Measurements from ENCODE around the gene TMEM88.

The TMEM88 gene

DNA sequence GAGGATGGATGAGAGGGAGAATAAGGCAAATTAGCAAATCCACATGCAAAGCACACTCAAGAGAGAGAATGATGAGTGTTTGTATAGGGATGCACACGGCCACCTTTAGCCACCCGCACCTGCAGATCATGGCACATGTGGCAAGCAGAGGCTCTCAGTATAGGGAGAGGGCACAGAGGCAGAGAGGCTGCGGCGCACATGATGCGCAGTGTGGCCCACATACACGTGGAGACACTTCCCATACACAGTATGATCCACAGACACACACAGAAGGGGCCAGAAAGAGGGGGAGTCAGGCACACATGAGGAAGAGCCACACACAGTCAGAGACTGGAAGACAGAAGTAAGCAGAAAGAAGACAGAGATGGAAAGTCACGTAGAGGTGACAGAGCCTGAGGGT, 27.2 kb downstream of the TMEM88 start:
- H3K4me2 ChIP-seq (ENCODE audit: low read length): no peak overlapping the region
- no peak overlapping the region for H2BK15ac ChIP-seq (replicated peaks; ENCODE audit: low read depth)
- no peak overlapping the region for H2AK5ac ChIP-seq (ENCODE audit: low read length)
- peaks cover 3% of the 10 kb centered on the region for H3K79me1 ChIP-seq (ENCODE audit: low read length)
- H2BK120ac ChIP-seq (ENCODE audit: low read depth, low read length): no peak overlapping the region
- no peaks in the 10 kb centered on the region for H3K79me2 ChIP-seq (ENCODE audit: control insufficient read depth, insufficient read depth, low read length)
- no peak overlapping the region for H3K4me3 ChIP-seq (ENCODE audit: low read length)
- H3K27me3 ChIP-seq (ENCODE audit: insufficient read depth, low read length, poor library complexity): no peaks in the 10 kb centered on the region
- H3K18ac ChIP-seq (ENCODE audit: low read length): no peak overlapping the region
- H3K36me3 ChIP-seq (ENCODE audit: control insufficient read depth, insufficient read depth, low read length): peaks cover 11% of the 10 kb centered on the region
- H3K23ac ChIP-seq (ENCODE audit: low read length): no peak overlapping the region
- no peak overlapping the region for H4K5ac ChIP-seq (ENCODE audit: low read length)
- no peak overlapping the region for H2BK5ac ChIP-seq (ENCODE audit: low read length)
- H4K8ac ChIP-seq (ENCODE audit: low read depth, low read length): no peak overlapping the region
- H3K4me1 ChIP-seq (ENCODE audit: control insufficient read depth, low read depth, low read length): peaks cover 3% of the 10 kb centered on the region
- no peak overlapping the region for H3K4ac ChIP-seq (ENCODE audit: low read depth, low read length)
- H3K27ac ChIP-seq (ENCODE audit: low read depth, low read length): no peak overlapping the region
- no CpG with 5 or more reads among the region's 7 CpGs for WGBS (ENCODE audit: extremely low coverage, insufficient coverage, low lambda C conversion rate)
- DNase-seq: no peak
- H3K56ac ChIP-seq (ENCODE audit: low read length): no peak overlapping the region
- H3K9ac ChIP-seq (ENCODE audit: low read length): no peak overlapping the region

DNA sequence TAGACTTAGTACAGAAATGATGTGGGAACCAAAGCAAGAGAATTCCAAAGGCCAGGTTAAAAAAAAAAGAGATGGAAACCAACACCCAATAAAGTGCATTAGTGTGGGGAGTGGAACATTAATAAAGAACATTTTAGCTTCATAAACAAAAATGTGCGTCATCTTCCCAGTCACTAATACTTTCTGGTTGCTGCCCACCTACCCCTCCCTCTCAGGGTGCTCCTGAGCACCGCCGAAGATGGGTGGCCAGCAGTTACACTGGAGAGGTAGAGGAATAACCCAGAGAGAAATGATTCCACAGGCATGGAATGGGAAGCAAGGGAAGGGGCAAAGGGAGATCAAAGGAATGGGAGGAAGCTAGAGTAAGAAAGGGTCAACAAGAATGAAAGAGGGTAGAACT, 27.8 kb downstream of the TMEM88 start:
- Histone ChIP-seq H3K4me2 (ENCODE audit: low read length) (no peak overlapping the region), H2BK15ac (replicated peaks; ENCODE audit: low read depth) (no peak overlapping the region), H3K9ac (ENCODE audit: low read length) (no peak overlapping the region), H3K56ac (ENCODE audit: low read length) (no peak overlapping the region), H3K18ac (ENCODE audit: low read length) (no peak overlapping the region), H3K23ac (ENCODE audit: low read length) (no peak overlapping the region), H3K4me1 (ENCODE audit: control insufficient read depth, low read depth, low read length) (peaks cover 4% of the 10 kb centered on the region), H4K8ac (ENCODE audit: low read depth, low read length) (no peak overlapping the region), H3K27me3 (ENCODE audit: insufficient read depth, low read length, poor library complexity) (no peaks in the 10 kb centered on the region), H3K27ac (ENCODE audit: low read depth, low read length) (no peak overlapping the region), H3K4me3 (ENCODE audit: low read length) (no peak overlapping the region), H3K36me3 (ENCODE audit: control insufficient read depth, insufficient read depth, low read length) (peaks cover 11% of the 10 kb centered on the region), H3K79me1 (ENCODE audit: low read length) (peaks cover 3% of the 10 kb centered on the region), H3K79me2 (ENCODE audit: control insufficient read depth, insufficient read depth, low read length) (no peaks in the 10 kb centered on the region), H2BK5ac (ENCODE audit: low read length) (no peak overlapping the region), H3K4ac (ENCODE audit: low read depth, low read length) (no peak overlapping the region), H2AK5ac (ENCODE audit: low read length) (no peak overlapping the region), H2BK120ac (ENCODE audit: low read depth, low read length) (no peak overlapping the region), H4K5ac (ENCODE audit: low read length) (no peak overlapping the region)
- no peak for DNase-seq
- no CpG with 5 or more reads among the region's 3 CpGs for WGBS (ENCODE audit: extremely low coverage, insufficient coverage, low lambda C conversion rate)

DNA sequence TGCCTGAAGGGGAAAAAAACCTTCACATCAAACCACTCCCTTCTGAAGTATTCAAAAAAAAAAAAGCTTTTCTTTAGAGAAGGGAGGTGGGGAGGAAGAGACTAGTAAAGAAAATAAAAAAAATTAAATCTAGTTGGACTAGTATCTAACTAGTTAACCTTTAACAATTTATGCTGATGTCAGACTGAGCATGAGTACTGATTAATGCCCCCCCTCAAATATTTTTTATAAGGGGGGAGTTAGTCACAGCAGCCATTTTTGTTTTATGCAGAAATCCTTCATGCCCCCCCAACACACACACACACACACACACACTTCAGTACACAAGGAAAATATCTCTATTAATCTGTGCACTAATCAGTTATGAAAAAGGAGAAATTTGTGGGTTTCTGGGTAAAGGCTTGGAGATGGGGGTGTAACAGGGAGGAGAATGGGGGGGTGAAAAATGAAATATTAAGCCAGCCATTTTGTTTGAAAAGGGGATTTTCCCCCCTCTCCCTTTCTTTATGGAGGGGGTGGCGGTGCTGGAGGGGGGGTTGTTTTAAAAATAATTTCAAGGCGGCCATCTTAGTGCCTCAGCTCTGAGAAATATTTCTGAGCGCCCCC, 29.0 kb downstream of the TMEM88 start:
- no peak overlapping the region for H2AK5ac ChIP-seq (ENCODE audit: low read length)
- no peak overlapping the region for H4K8ac ChIP-seq (ENCODE audit: low read depth, low read length)
- H3K79me1 ChIP-seq (ENCODE audit: low read length): peaks cover 6% of the 10 kb centered on the region
- H2BK15ac ChIP-seq (replicated peaks; ENCODE audit: low read depth): no peak overlapping the region
- H3K23ac ChIP-seq (ENCODE audit: low read length): no peak overlapping the region
- H2BK120ac ChIP-seq (ENCODE audit: low read depth, low read length): no peak overlapping the region
- H3K4me2 ChIP-seq (ENCODE audit: low read length): no peak overlapping the region
- H3K36me3 ChIP-seq (ENCODE audit: control insufficient read depth, insufficient read depth, low read length): peaks cover 11% of the 10 kb centered on the region
- no peak for DNase-seq
- no CpG with 5 or more reads among the region's 3 CpGs for WGBS (ENCODE audit: extremely low coverage, insufficient coverage, low lambda C conversion rate)
- no peak overlapping the region for H2BK5ac ChIP-seq (ENCODE audit: low read length)
- H3K4me3 ChIP-seq (ENCODE audit: low read length): no peak overlapping the region
- H3K18ac ChIP-seq (ENCODE audit: low read length): no peak overlapping the region
- H4K5ac ChIP-seq (ENCODE audit: low read length): no peak overlapping the region
- peaks cover 1% of the 10 kb centered on the region for H3K79me2 ChIP-seq (ENCODE audit: control insufficient read depth, insufficient read depth, low read length)
- no peak overlapping the region for H3K4ac ChIP-seq (ENCODE audit: low read depth, low read length)
- peaks cover 11% of the 10 kb centered on the region for H3K4me1 ChIP-seq (ENCODE audit: control insufficient read depth, low read depth, low read length)
- H3K9ac ChIP-seq (ENCODE audit: low read length): peak overlapping the region; percentile 58
- H3K56ac ChIP-seq (ENCODE audit: low read length): peak overlapping the region; percentile 11
- H3K27ac ChIP-seq (ENCODE audit: low read depth, low read length): no peak overlapping the region
- H3K27me3 ChIP-seq (ENCODE audit: insufficient read depth, low read length, poor library complexity): no peaks in the 10 kb centered on the region

DNA sequence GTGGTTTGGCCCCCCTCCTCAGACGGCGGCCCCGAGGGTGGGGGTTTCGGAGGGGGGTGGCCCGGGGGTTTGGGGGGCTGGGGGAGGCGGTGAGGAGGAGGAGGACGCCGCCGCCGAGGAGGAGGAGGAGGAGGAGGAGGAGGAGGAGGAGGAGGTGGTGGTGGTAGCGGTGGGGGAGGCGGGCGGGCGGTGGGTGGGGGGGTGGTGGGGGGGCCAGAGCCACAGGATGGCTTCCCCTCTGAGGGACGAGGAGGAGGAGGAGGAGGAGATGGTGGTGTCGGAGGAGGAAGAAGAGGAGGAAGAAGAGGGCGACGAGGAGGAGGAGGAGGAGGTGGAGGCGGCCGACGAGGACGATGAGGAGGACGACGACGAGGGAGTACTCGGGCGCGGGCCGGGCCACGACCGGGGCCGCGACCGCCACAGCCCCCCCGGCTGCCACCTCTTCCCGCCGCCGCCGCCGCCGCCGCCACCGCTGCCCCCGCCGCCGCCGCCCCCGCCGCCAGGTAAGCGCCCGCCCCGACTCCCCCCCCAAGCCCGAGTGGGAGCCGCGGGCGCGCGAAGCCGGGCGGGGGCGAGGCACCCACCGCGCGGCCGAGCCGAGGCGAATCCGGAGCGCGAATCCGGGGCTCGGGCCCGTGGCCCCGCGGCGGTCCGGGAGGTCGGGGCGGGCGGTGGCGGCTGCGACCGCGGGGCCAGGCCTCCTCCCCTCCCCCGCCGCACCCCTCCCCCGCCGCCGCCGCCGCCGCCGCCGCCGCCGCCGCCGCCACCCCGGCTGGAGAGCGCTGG, 29.9 kb downstream of the TMEM88 start:
- no peak for DNase-seq
- H3K56ac ChIP-seq (ENCODE audit: low read length): peak overlapping the region; percentile 97

DNA sequence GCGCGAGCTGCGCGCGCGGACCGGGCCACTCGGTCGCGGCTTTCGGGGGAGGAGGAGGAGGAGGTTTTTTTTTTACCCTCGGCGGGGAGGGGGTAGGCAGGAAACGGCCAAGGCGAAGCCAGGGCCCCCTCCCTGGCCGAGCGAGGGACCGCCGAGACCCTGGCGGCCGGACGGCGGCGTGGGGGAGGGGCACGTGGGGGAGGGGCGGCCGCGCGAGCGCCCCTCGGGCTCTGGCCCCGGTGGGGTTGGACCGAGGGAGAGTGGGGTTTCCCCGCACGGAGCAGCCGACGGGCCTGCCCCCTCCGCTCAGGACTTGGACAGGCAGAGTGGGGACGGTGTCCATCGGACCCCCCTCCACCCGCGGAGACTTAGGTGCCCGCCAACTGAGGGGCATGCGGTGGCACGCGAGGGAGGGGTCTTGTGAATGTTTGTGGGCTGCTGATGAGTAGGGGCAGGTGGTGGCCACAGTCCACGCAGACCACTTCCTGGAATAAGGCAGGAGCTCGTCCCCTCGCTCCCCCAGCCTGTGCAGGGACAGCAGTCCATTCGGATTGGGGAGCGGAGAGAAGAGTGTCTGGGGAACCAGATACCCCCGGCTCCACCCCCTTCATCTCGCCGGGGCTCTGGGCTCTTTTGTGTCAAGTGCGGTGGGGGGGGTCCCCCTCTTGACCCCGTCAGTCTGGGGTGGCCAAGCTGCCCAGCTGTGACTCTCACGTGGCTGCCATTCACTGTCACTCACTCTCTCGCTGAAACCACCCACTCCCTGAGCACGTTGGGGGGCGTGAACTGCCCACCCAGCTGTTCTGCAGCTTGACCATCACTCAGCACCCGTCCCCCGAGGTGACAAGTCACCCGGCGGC, 30.7 kb downstream of the TMEM88 start:
- no peak overlapping the region for H4K8ac ChIP-seq (ENCODE audit: low read depth, low read length)
- H3K4me2 ChIP-seq (ENCODE audit: low read length): peak overlapping the region; percentile 97
- H3K79me1 ChIP-seq (ENCODE audit: low read length): peaks cover 5% of the 10 kb centered on the region
- peak overlapping the region; percentile 14 for H2BK5ac ChIP-seq (ENCODE audit: low read length)
- H4K5ac ChIP-seq (ENCODE audit: low read length): no peak overlapping the region
- H3K56ac ChIP-seq (ENCODE audit: low read length): peak overlapping the region; percentile 97
- H2BK120ac ChIP-seq (ENCODE audit: low read depth, low read length): no peak overlapping the region
- peak overlapping the region; percentile 15 for H3K18ac ChIP-seq (ENCODE audit: low read length)
- peaks cover 13% of the 10 kb centered on the region for H3K4me1 ChIP-seq (ENCODE audit: control insufficient read depth, low read depth, low read length)
- H3K23ac ChIP-seq (ENCODE audit: low read length): no peak overlapping the region
- H3K27ac ChIP-seq (ENCODE audit: low read depth, low read length): peak overlapping the region; percentile 18
- H3K4me3 ChIP-seq (ENCODE audit: low read length): peak overlapping the region; percentile 68
- no peaks in the 10 kb centered on the region for H3K27me3 ChIP-seq (ENCODE audit: insufficient read depth, low read length, poor library complexity)
- H2BK15ac ChIP-seq (replicated peaks; ENCODE audit: low read depth): no peak overlapping the region
- peak overlapping the region; percentile 4 for H3K4ac ChIP-seq (ENCODE audit: low read depth, low read length)
- DNase-seq: peak; percentile 77
- WGBS (ENCODE audit: extremely low coverage, insufficient coverage, low lambda C conversion rate): no CpG with 5 or more reads among the region's 64 CpGs
- H2AK5ac ChIP-seq (ENCODE audit: low read length): no peak overlapping the region
- peaks cover 6% of the 10 kb centered on the region for H3K36me3 ChIP-seq (ENCODE audit: control insufficient read depth, insufficient read depth, low read length)
- H3K9ac ChIP-seq (ENCODE audit: low read length): peak overlapping the region; percentile 84
- peaks cover 1% of the 10 kb centered on the region for H3K79me2 ChIP-seq (ENCODE audit: control insufficient read depth, insufficient read depth, low read length)

More for the DNA sequence above, 29.9 kb downstream of the TMEM88 start:
- Histone ChIP-seq H3K4me2 (ENCODE audit: low read length) (no peak overlapping the region), H3K4me1 (ENCODE audit: control insufficient read depth, low read depth, low read length) (peaks cover 13% of the 10 kb centered on the region), H2BK5ac (ENCODE audit: low read length) (no peak overlapping the region), H3K79me1 (ENCODE audit: low read length) (peaks cover 5% of the 10 kb centered on the region), H3K4me3 (ENCODE audit: low read length) (peak overlapping the region; percentile 58), H3K36me3 (ENCODE audit: control insufficient read depth, insufficient read depth, low read length) (peaks cover 9% of the 10 kb centered on the region), H3K9ac (ENCODE audit: low read length) (peak overlapping the region; percentile 84), H3K4ac (ENCODE audit: low read depth, low read length) (peak overlapping the region; percentile 89), H3K18ac (ENCODE audit: low read length) (peak overlapping the region; percentile 15), H3K27ac (ENCODE audit: low read depth, low read length) (no peak overlapping the region), H2BK15ac (replicated peaks; ENCODE audit: low read depth) (no peak overlapping the region), H2BK120ac (ENCODE audit: low read depth, low read length) (peak overlapping the region; percentile 69), H3K27me3 (ENCODE audit: insufficient read depth, low read length, poor library complexity) (no peaks in the 10 kb centered on the region), H3K79me2 (ENCODE audit: control insufficient read depth, insufficient read depth, low read length) (peaks cover 1% of the 10 kb centered on the region), H2AK5ac (ENCODE audit: low read length) (no peak overlapping the region), H4K5ac (ENCODE audit: low read length) (no peak overlapping the region), H3K23ac (ENCODE audit: low read length) (no peak overlapping the region), H4K8ac (ENCODE audit: low read depth, low read length) (no peak overlapping the region)
- no CpG with 5 or more reads among the region's 100 CpGs for WGBS (ENCODE audit: extremely low coverage, insufficient coverage, low lambda C conversion rate)

Measured in mesendoderm (in vitro differentiated cells).